HEK293 (cell line): ENCODE measurements around the gene LIMK2.

Experiments
- CTCF ChIA-PET: fragments of 350-600 bp; formaldehyde crosslinking; extraction: SDS; loops from one replicate; lab custom pipeline; 2021; ENCODE audit warnings: antibody characterized with exemption; lab: Yijun Ruan, JAX
- POLR2A ChIA-PET: fragments of 300-600 bp; formaldehyde crosslinking; extraction: SDS; loops from one replicate; lab custom pipeline; 2020; ENCODE audit warnings: antibody characterized with exemption, inconsistent platforms; lab: Yijun Ruan, JAX
- H3K27ac ChIP-seq: fragments of 200-500 bp; sonication (Bioruptor generic); 2 replicates; pipeline ENCODE4 v1.5.1; 2014; ENCODE audit warnings: low read depth, low read length, control low read depth, inconsistent platforms; ENCODE audit errors: extremely low read depth
- H3K36me3 ChIP-seq, 2 experiments: fragments of 200-500 bp in 1 of 2; sonication (Bioruptor generic) in 1 of 2; 1 replicate in 1 of 2; 2 replicates in 1 of 2; pipeline ENCODE4 v1.5.1; 2014 to 2017; ENCODE audit warnings: inconsistent platforms in 2 of 2, low read length in 2 of 2; ENCODE audit not compliant: control insufficient read depth in 2 of 2, insufficient read depth in 1 of 2
- H3K4me1 ChIP-seq: fragments of 200-500 bp; sonication (Bioruptor generic); 2 replicates; pipeline ENCODE4 v1.5.1; 2014; ENCODE audit warnings: mild to moderate bottlenecking, low read length, inconsistent platforms; ENCODE audit not compliant: control insufficient read depth, insufficient read depth
- H3K4me3 ChIP-seq: 2 replicates; pipeline ENCODE4 v1.5.1; 2011; ENCODE audit warnings: low read depth, mild to moderate bottlenecking, control low read depth, low read length, moderate library complexity
- H3K9me3 ChIP-seq: fragments of 200-500 bp; sonication (Bioruptor generic); 2 replicates; pipeline ENCODE4 v1.5.1; 2014; ENCODE audit warnings: low read depth, low read length, inconsistent platforms; ENCODE audit not compliant: control insufficient read depth, insufficient read depth
- ATF2 ChIP-seq: fragments of 450-650 bp; formaldehyde crosslinking; IDR thresholded peaks from 2 replicates; pipeline ENCODE4 v1.5.1; 2016; ENCODE audit warnings: missing biosample characterization, missing genetic modification characterization, low read depth
- ELK4 ChIP-seq: IDR thresholded peaks from 2 replicates; pipeline ENCODE4 v1.6.1; 2011; ENCODE audit warnings: mild to moderate bottlenecking, low read depth, low read length, borderline replicate concordance
- HOXC10 ChIP-seq: sonication (generic); formaldehyde crosslinking; IDR thresholded peaks from 2 replicates; pipeline ENCODE4 v1.8.1; 2023; ENCODE audit warnings: mild to moderate bottlenecking, missing genetic modification reagents
- OSR2 ChIP-seq: fragments of 450-650 bp; formaldehyde crosslinking; IDR thresholded peaks from 2 replicates; pipeline ENCODE4 v1.5.1; 2016; ENCODE audit warnings: missing biosample characterization, missing genetic modification characterization
- OVOL3 ChIP-seq: fragments of 450-650 bp; formaldehyde crosslinking; IDR thresholded peaks from 2 replicates; pipeline ENCODE4 v1.5.1; 2016; ENCODE audit warnings: missing biosample characterization, missing genetic modification characterization
- PBX3 ChIP-seq: sonication (generic); formaldehyde crosslinking; IDR thresholded peaks from 2 replicates; pipeline ENCODE4 v1.8.1; 2022; ENCODE audit warnings: mild to moderate bottlenecking, moderate library complexity, missing genetic modification reagents
- ZFP69B ChIP-seq: fragments of 450-650 bp; formaldehyde crosslinking; IDR thresholded peaks from 2 replicates; pipeline ENCODE4 v1.5.1; 2016; ENCODE audit warnings: missing biosample characterization, missing genetic modification characterization
- ZNF114 ChIP-seq: fragments of 450-650 bp; formaldehyde crosslinking; IDR thresholded peaks from 2 replicates; pipeline ENCODE4 v1.5.0; 2017; ENCODE audit warnings: missing biosample characterization, missing genetic modification characterization
- ZNF223 ChIP-seq: fragments of 450-650 bp; formaldehyde crosslinking; IDR thresholded peaks from 2 replicates; pipeline ENCODE4 v1.5.1; 2016; ENCODE audit warnings: missing biosample characterization, missing genetic modification characterization
- ZNF501 ChIP-seq: fragments of 450-650 bp; formaldehyde crosslinking; IDR thresholded peaks from 2 replicates; pipeline ENCODE4 v1.5.1; 2016; ENCODE audit warnings: missing biosample characterization, missing genetic modification characterization
- ZNF510 ChIP-seq: fragments of 450-650 bp; formaldehyde crosslinking; IDR thresholded peaks from 2 replicates; pipeline ENCODE4 v1.5.1; 2018; ENCODE audit warnings: mild to moderate bottlenecking, missing genetic modification characterization, missing biosample characterization; ENCODE audit not compliant: insufficient replicate concordance
- ZNF513 ChIP-seq: fragments of 450-650 bp; IDR thresholded peaks from 2 replicates; pipeline ENCODE4 v1.5.1; 2018; ENCODE audit warnings: missing biosample characterization, missing genetic modification characterization
- ZNF521 ChIP-seq: fragments of 450-650 bp; formaldehyde crosslinking; IDR thresholded peaks from 2 replicates; pipeline ENCODE4 v1.5.1; 2017; ENCODE audit warnings: missing biosample characterization, mild to moderate bottlenecking, missing genetic modification characterization
- ZNF530 ChIP-seq: fragments of 450-650 bp; formaldehyde crosslinking; IDR thresholded peaks from 2 replicates; pipeline ENCODE4 v1.5.1; 2016; ENCODE audit warnings: low read depth, missing biosample characterization, missing genetic modification characterization
- ZNF549 ChIP-seq: fragments of 450-650 bp; IDR thresholded peaks from 2 replicates; pipeline ENCODE4 v1.5.1; 2018; ENCODE audit warnings: missing biosample characterization, missing genetic modification characterization, mild to moderate bottlenecking, inconsistent platforms, moderate library complexity
- ZNF558 ChIP-seq: fragments of 450-650 bp; formaldehyde crosslinking; IDR thresholded peaks from 2 replicates; pipeline ENCODE4 v1.5.1; 2016; ENCODE audit warnings: missing biosample characterization, missing genetic modification characterization
- ZNF571 ChIP-seq: fragments of 450-650 bp; formaldehyde crosslinking; IDR thresholded peaks from 2 replicates; pipeline ENCODE4 v1.5.0; 2017; ENCODE audit warnings: missing biosample characterization, missing genetic modification characterization
- ZNF629 ChIP-seq: fragments of 450-650 bp; formaldehyde crosslinking; IDR thresholded peaks from 2 replicates; pipeline ENCODE4 v1.5.1; 2017; ENCODE audit warnings: missing biosample characterization, missing genetic modification characterization
- ZNF645 ChIP-seq: fragments of 450-650 bp; formaldehyde crosslinking; IDR thresholded peaks from 2 replicates; pipeline ENCODE4; 2016; ENCODE audit warnings: missing biosample characterization, missing genetic modification characterization
- ZSCAN16 ChIP-seq: fragments of 450-650 bp; formaldehyde crosslinking; IDR thresholded peaks from 2 replicates; pipeline ENCODE4 v1.5.1; 2016; ENCODE audit warnings: missing biosample characterization, missing genetic modification characterization
- TF ChIP-seq, protein P1 (sequence below): fragments of 450-650 bp; IDR thresholded peaks from 2 replicates; pipeline ENCODE4 v1.5.1; 2018; ENCODE audit warnings: missing biosample characterization, mild to moderate bottlenecking, missing genetic modification characterization
- TF ChIP-seq, protein P2 (sequence below): fragments of 450-650 bp; formaldehyde crosslinking; IDR thresholded peaks from 2 replicates; pipeline ENCODE4 v1.5.1; 2016; ENCODE audit warnings: missing biosample characterization, missing genetic modification characterization

LIMK2 gene

DNA sequence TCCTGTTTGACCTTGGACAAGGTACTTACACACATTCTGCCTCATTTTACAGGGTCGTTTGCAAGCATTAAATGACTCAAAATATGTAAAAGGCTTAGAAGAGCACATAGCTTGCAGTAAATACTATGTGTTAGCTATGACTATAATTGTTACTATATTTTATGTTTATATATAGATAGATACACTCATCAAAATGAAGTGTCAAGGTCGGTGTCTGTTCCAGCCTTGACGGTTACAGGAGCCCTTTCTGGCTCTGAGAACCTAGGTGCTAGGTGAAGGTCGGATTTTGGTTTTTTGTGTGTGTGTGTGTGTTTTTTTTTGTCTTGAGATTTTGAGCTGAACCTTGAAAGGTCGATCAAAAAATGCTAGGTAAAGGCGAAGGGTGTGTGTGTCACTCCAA lies 24.5 kb upstream of the LIMK2 start:
- CTCF ChIA-PET: interaction anchor here (0.5 to 2.0 kb wide), 5 partner anchors 9 to 273 kb away, joined by 3 to 8 read pairs (median 4); partner anchors contain the start of gene LIMK2
- peaks cover 0 to 33% of the 10 kb centered on the region in 2 experiments; a peak in 2 of 3 replicates for H3K36me3 ChIP-seq
- POLR2A ChIA-PET: no interaction called here
- TF ChIP-seq ZNF114 (tag by site-specific recombination) (no peak), ZNF558 (no peak), ZNF501 (tag by site-specific recombination) (no peak), ZNF571 (tag by site-specific recombination) (no peak), ZNF629 (tag by site-specific recombination) (no peak), ZSCAN16 (no peak), ELK4 (no peak), ZNF645 (tag by site-specific recombination) (no peak), HOXC10 (CRISPR knock-in tag) (no peak), ZNF549 (tag by site-specific recombination) (no peak), OVOL3 (tag by site-specific recombination) (no peak), ZNF530 (tag by site-specific recombination) (no peak), PBX3 (no peak), ZFP69B (tag by site-specific recombination) (no peak), ZNF521 (no peak), ZNF513 (tag by site-specific recombination) (no peak)
- TF ChIP-seq, protein P1, sequence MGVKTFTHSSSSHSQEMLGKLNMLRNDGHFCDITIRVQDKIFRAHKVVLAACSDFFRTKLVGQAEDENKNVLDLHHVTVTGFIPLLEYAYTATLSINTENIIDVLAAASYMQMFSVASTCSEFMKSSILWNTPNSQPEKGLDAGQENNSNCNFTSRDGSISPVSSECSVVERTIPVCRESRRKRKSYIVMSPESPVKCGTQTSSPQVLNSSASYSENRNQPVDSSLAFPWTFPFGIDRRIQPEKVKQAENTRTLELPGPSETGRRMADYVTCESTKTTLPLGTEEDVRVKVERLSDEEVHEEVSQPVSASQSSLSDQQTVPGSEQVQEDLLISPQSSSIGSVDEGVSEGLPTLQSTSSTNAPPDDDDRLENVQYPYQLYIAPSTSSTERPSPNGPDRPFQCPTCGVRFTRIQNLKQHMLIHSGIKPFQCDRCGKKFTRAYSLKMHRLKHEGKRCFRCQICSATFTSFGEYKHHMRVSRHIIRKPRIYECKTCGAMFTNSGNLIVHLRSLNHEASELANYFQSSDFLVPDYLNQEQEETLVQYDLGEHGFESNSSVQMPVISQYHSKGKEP: no peak
- no peak overlapping the region for H3K4me3 ChIP-seq
- no peaks in the 10 kb centered on the region for H3K9me3 ChIP-seq
- H3K4me1 ChIP-seq: no peaks in the 10 kb centered on the region
- H3K27ac ChIP-seq: no peak overlapping the region

- Histone ChIP-seq H3K4me1 (no peaks in the 10 kb centered on the region), H3K9me3 (no peaks in the 10 kb centered on the region), H3K4me3 (no peak overlapping the region), H3K27ac (no peak overlapping the region), H3K36me3 (peaks cover 12 to 48% of the 10 kb centered on the region in 2 experiments)
- POLR2A ChIA-PET: no interaction called here
- CTCF ChIA-PET: interaction anchor here (0.7 to 3.6 kb wide), 4 partner anchors 17 to 81 kb away, joined by 3 to 19 read pairs (median 6); partner anchors contain the start of gene LIMK2
- TF ChIP-seq, protein P2, sequence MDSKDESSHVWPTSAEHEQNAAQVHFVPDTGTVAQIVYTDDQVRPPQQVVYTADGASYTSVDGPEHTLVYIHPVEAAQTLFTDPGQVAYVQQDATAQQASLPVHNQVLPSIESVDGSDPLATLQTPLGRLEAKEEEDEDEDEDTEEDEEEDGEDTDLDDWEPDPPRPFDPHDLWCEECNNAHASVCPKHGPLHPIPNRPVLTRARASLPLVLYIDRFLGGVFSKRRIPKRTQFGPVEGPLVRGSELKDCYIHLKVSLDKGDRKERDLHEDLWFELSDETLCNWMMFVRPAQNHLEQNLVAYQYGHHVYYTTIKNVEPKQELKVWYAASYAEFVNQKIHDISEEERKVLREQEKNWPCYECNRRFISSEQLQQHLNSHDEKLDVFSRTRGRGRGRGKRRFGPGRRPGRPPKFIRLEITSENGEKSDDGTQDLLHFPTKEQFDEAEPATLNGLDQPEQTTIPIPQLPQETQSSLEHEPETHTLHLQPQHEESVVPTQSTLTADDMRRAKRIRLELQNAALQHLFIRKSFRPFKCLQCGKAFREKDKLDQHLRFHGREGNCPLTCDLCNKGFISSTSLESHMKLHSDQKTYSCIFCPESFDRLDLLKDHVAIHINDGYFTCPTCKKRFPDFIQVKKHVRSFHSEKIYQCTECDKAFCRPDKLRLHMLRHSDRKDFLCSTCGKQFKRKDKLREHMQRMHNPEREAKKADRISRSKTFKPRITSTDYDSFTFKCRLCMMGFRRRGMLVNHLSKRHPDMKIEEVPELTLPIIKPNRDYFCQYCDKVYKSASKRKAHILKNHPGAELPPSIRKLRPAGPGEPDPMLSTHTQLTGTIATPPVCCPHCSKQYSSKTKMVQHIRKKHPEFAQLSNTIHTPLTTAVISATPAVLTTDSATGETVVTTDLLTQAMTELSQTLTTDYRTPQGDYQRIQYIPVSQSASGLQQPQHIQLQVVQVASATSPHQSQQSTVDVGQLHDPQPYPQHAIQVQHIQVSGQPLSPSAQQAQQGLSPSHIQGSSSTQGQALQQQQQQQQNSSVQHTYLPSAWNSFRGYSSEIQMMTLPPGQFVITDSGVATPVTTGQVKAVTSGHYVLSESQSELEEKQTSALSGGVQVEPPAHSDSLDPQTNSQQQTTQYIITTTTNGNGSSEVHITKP (tag by site-specific recombination): peak; percentile 32; the same call in 1 of the 2 replicates
- TF ChIP-seq ZNF510 (no peak), ZNF223 (tag by site-specific recombination) (no peak), ATF2 (peak; percentile 44), OSR2 (tag by site-specific recombination) (peak; percentile 73)
- TF ChIP-seq, protein P1: peak; percentile 76
Measured at GRCh38 chr22:31192513-31192912, 19.6 kb upstream of the LIMK2 start.
